ENCODE data around the gene ZBTB7C. TPM values are rescaled to one million over a fixed set of nuclear protein-coding genes. Genes with fewer than 3 reads are reported as not detected.

ZBTB7C gene
- total RNA-seq, 1 donor from 2014 or later: 0.17 TPM

GRCh38 chr18:48165111-48165866, 243.9 kb downstream of the ZBTB7C start:
- no peak for DNase-seq (ENCODE audit: low read depth)
- no peak for TF ChIP-seq CTCF (conservative IDR thresholded peaks at IDR 0.05; ENCODE audit: low read depth, low read length)
- H3K4me3 ChIP-seq (ENCODE audit: low read depth, low read length): no peak overlapping the region

- H3K4me3 ChIP-seq (ENCODE audit: low read depth, low read length): no peak overlapping the region
- TF ChIP-seq CTCF (conservative IDR thresholded peaks at IDR 0.05; ENCODE audit: low read depth, low read length): no peak
- DNase-seq (ENCODE audit: low read depth): no peak
Observed at GRCh38 chr18:48164701-48165100, 244.5 kb downstream of the ZBTB7C start.

- TF ChIP-seq CTCF (conservative IDR thresholded peaks at IDR 0.05; ENCODE audit: low read depth, low read length): no peak
- no peak for DNase-seq (ENCODE audit: low read depth)
- no peak overlapping the region for H3K4me3 ChIP-seq (ENCODE audit: low read depth, low read length)
Observed at GRCh38 chr18:48164116-48164515, 245.1 kb downstream of the ZBTB7C start.

GRCh38 chr18:48163738-48164115, 245.5 kb downstream of the ZBTB7C start:
- DNase-seq (ENCODE audit: low read depth): no peak
- TF ChIP-seq CTCF (conservative IDR thresholded peaks at IDR 0.05; ENCODE audit: low read depth, low read length): no peak
- H3K4me3 ChIP-seq (ENCODE audit: low read depth, low read length): no peak overlapping the region

- no peak for DNase-seq (ENCODE audit: low read depth)
- no peak overlapping the region for H3K4me3 ChIP-seq (ENCODE audit: low read depth, low read length)
- TF ChIP-seq CTCF (conservative IDR thresholded peaks at IDR 0.05; ENCODE audit: low read depth, low read length): no peak
Observed at GRCh38 chr18:48162956-48163737, 246.0 kb downstream of the ZBTB7C start.

- peak overlapping the region; percentile 70 for H3K4me3 ChIP-seq (ENCODE audit: low read depth, low read length)
- TF ChIP-seq CTCF (conservative IDR thresholded peaks at IDR 0.05; ENCODE audit: low read depth, low read length): no peak
- DNase-seq (ENCODE audit: low read depth): no peak
Observed at GRCh38 chr18:48161911-48162698, 247.1 kb downstream of the ZBTB7C start.

All from epithelial cell of proximal tubule (primary cell).